ENCODE data around the gene TULP1. TPM values are rescaled to one million over a fixed set of nuclear protein-coding genes. Genes with fewer than 3 reads are reported as not detected.

Gene TULP1
- not detected in 2 replicates for total RNA-seq

GRCh38 chr6:35512740-35513139, at the start of gene TULP1:
TSS of gene TULP1 (minus strand) at chr6:35512896. CDS start at chr6:35512858, 38 bp downstream.
- Mint-ChIP-seq H3K36me3 (ENCODE audit: low read depth) (no peaks in the 10 kb centered on the region), H3K4me3 (no peak within 1 kb of the TSS), H3K27me3 (ENCODE audit: insufficient read depth) (peaks cover 36% of the 10 kb centered on the region)

GRCh38 chr6:35562060-35562459, 49.4 kb upstream of the TULP1 start:
- peaks cover 8% of the 10 kb centered on the region for H3K27me3 Mint-ChIP-seq (ENCODE audit: insufficient read depth)
- no peak overlapping the region for H3K4me3 Mint-ChIP-seq
- no peak overlapping the region for H3K27ac Mint-ChIP-seq
- intact Hi-C loops (cut with micrococcal nuclease) = no loop called here
- H3K36me3 Mint-ChIP-seq (ENCODE audit: low read depth) = no peaks in the 10 kb centered on the region
- no peak for DNase-seq (ENCODE audit: low spot score)
- H3K4me1 Mint-ChIP-seq (ENCODE audit: low read depth) = no peaks in the 10 kb centered on the region
- no peaks in the 10 kb centered on the region for H3K9me3 Mint-ChIP-seq

More at GRCh38 chr6:35512740-35513139, at the start of gene TULP1:
- DNase-seq (ENCODE audit: low spot score) = no peak
- Mint-ChIP-seq H3K4me1 (ENCODE audit: low read depth) (no peaks in the 10 kb centered on the region), H3K9me3 (no peaks in the 10 kb centered on the region), H3K27ac (no peak within 1 kb of the TSS)
- intact Hi-C loops (cut with micrococcal nuclease) = no loop called here

GRCh38 chr6:35561113-35561512, 48.4 kb upstream of the TULP1 start:
- Mint-ChIP-seq H3K27ac (no peak overlapping the region), H3K9me3 (no peaks in the 10 kb centered on the region), H3K4me3 (no peak overlapping the region), H3K36me3 (ENCODE audit: low read depth) (no peaks in the 10 kb centered on the region), H3K4me1 (ENCODE audit: low read depth) (no peaks in the 10 kb centered on the region), H3K27me3 (ENCODE audit: insufficient read depth) (peaks cover 8% of the 10 kb centered on the region)
- intact Hi-C loops (cut with micrococcal nuclease) = no loop called here
- no peak for DNase-seq (ENCODE audit: low spot score)

DNA sequence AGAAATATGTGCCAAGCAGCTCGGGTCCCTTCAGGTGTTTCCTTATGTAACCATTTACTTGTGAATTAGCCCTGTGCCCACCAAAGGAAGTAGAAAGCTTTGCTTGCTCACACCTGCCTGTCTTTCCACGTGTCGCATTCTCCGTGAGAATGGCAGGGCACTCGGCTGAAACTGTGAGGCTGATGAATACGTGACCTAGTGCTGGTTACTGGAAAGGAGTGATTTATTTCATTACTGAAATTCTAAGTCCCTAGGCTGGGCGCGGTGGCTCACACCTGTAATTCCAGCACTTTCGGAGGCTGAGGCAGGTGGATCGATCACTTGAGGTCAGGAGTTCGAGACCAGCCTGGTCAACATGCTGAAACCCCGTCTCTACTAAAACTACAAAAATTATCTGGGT, 45.9 kb upstream of the TULP1 start:
- H3K4me1 Mint-ChIP-seq (ENCODE audit: low read depth) = no peaks in the 10 kb centered on the region
- no peaks in the 10 kb centered on the region for H3K9me3 Mint-ChIP-seq
- H3K4me3 Mint-ChIP-seq = no peak overlapping the region
- no peak for DNase-seq (ENCODE audit: low spot score)
- intact Hi-C loops (cut with micrococcal nuclease) = no loop called here
- peaks cover 7% of the 10 kb centered on the region for H3K27me3 Mint-ChIP-seq (ENCODE audit: insufficient read depth)
- no peak overlapping the region for H3K27ac Mint-ChIP-seq
- no peaks in the 10 kb centered on the region for H3K36me3 Mint-ChIP-seq (ENCODE audit: low read depth)

DNA sequence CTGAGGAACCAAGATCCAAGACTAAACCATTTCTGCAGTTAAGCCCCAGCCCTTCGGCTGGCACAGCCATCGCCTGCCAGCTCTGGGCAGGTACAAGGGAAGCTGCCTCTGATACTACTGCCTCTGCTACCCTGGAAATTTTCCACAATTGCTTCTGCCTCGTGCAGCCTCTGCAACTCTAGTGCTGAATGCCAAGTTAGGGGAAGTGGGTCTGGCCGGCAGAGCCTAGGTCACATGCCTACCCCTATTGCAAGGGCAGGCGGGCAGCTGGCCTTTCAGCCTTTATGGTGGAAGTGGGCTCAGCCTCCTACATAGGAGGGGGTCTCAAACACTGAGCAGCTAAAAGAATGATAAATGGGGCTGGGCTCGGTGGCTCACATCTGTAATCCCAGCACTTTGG, 44.5 kb upstream of the TULP1 start:
- Mint-ChIP-seq H3K4me3 (no peak overlapping the region), H3K27ac (no peak overlapping the region), H3K4me1 (ENCODE audit: low read depth) (no peaks in the 10 kb centered on the region)

DNA sequence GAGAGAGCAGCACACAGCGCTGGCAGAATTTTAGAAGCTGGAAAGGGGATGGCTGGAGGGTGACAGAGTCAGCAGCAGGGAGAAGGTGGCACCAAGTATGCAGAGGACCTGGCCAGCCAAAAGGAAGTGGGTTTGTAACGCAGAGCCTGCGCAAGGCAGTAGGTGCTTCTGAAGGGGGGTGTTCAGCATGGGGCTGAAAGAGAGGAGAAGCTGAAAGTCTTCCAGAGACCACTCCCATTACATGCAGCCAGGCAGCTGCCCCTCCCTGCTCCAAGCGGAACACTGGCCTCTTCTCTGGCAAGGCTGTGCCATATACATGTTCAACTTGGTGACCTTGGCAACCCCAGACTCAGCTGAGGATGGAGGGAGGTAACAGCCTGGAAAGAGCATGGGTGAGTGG, 42.1 kb upstream of the TULP1 start:
- H3K27me3 Mint-ChIP-seq (ENCODE audit: insufficient read depth) = peaks cover 14% of the 10 kb centered on the region
- intact Hi-C loops (cut with micrococcal nuclease) = loop anchor here (5.0 kb wide), 1 partner anchor 213 kb away; the partner anchor contains the start of gene PPARD
- H3K4me1 Mint-ChIP-seq (ENCODE audit: low read depth) = no peaks in the 10 kb centered on the region
- no peak for DNase-seq (ENCODE audit: low spot score)
- H3K27ac Mint-ChIP-seq = no peak overlapping the region
- H3K9me3 Mint-ChIP-seq = peaks cover 9% of the 10 kb centered on the region
- peaks cover 3% of the 10 kb centered on the region for H3K36me3 Mint-ChIP-seq (ENCODE audit: low read depth)
- H3K4me3 Mint-ChIP-seq = no peak overlapping the region

More for the DNA sequence above, 44.5 kb upstream of the TULP1 start:
- Mint-ChIP-seq H3K9me3 (no peaks in the 10 kb centered on the region), H3K27me3 (ENCODE audit: insufficient read depth) (peaks cover 7% of the 10 kb centered on the region), H3K36me3 (ENCODE audit: low read depth) (no peaks in the 10 kb centered on the region)
- intact Hi-C loops (cut with micrococcal nuclease) = no loop called here
- DNase-seq (ENCODE audit: low spot score) = no peak

- Mint-ChIP-seq H3K27ac (no peak overlapping the region), H3K9me3 (peaks cover 12% of the 10 kb centered on the region), H3K4me3 (no peak overlapping the region), H3K36me3 (ENCODE audit: low read depth) (peaks cover 3% of the 10 kb centered on the region), H3K4me1 (ENCODE audit: low read depth) (no peaks in the 10 kb centered on the region), H3K27me3 (ENCODE audit: insufficient read depth) (peaks cover 14% of the 10 kb centered on the region)
- no peak for DNase-seq (ENCODE audit: low spot score)
- intact Hi-C loops (cut with micrococcal nuclease) = loop anchor here (2.0 to 5.0 kb wide), 2 partner anchors 85 to 211 kb away; partner anchors contain the start of genes PPARD and RPL10A
Measured at GRCh38 chr6:35553315-35553714, 40.6 kb upstream of the TULP1 start.

GRCh38 chr6:35552285-35552917, 39.7 kb upstream of the TULP1 start:
- H3K36me3 Mint-ChIP-seq (ENCODE audit: low read depth) = peaks cover 3% of the 10 kb centered on the region
- peak; percentile 40 for DNase-seq (ENCODE audit: low spot score)
- no peaks in the 10 kb centered on the region for H3K4me1 Mint-ChIP-seq (ENCODE audit: low read depth)
- H3K27me3 Mint-ChIP-seq (ENCODE audit: insufficient read depth) = peaks cover 14% of the 10 kb centered on the region
- H3K4me3 Mint-ChIP-seq = no peak overlapping the region
- peaks cover 12% of the 10 kb centered on the region for H3K9me3 Mint-ChIP-seq
- no peak overlapping the region for H3K27ac Mint-ChIP-seq
- intact Hi-C loops (cut with micrococcal nuclease) = loop anchor here (1.0 to 5.0 kb wide), 3 partner anchors 29 to 210 kb away; partner anchors contain the start of genes PPARD and RPL10A

DNA sequence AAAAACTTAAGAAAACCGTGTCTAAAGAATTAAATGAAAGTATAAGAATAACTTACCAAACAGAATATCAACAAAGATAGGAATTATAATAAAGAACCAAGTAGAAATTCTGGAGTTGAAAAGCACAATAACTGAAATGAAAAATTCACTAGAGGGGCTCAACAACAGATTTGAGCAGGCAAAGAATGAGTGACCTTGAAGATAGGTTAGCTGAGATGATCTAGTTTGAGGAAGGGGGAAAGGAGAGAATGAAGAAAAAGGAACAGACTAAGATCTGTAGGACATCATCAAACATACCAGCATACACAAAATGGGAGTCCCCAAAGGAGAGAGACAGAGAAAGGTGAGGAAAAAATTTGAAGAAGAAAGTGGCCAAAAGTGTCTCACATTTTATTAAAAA, 37.7 kb upstream of the TULP1 start:
- peaks cover 14% of the 10 kb centered on the region for H3K27me3 Mint-ChIP-seq (ENCODE audit: insufficient read depth)
- H3K36me3 Mint-ChIP-seq (ENCODE audit: low read depth) = peaks cover 3% of the 10 kb centered on the region
- intact Hi-C loops (cut with micrococcal nuclease) = loop anchor here (5.0 kb wide), 1 partner anchor 208 kb away; the partner anchor contains the start of gene PPARD
- peaks cover 12% of the 10 kb centered on the region for H3K9me3 Mint-ChIP-seq
- H3K27ac Mint-ChIP-seq = no peak overlapping the region
- DNase-seq (ENCODE audit: low spot score) = no peak
- H3K4me3 Mint-ChIP-seq = no peak overlapping the region
- no peaks in the 10 kb centered on the region for H3K4me1 Mint-ChIP-seq (ENCODE audit: low read depth)

- Mint-ChIP-seq H3K36me3 (ENCODE audit: low read depth) (peaks cover 3% of the 10 kb centered on the region), H3K27ac (no peak overlapping the region), H3K4me3 (no peak overlapping the region), H3K27me3 (ENCODE audit: insufficient read depth) (peaks cover 9% of the 10 kb centered on the region), H3K9me3 (peaks cover 12% of the 10 kb centered on the region), H3K4me1 (ENCODE audit: low read depth) (no peaks in the 10 kb centered on the region)
- intact Hi-C loops (cut with micrococcal nuclease) = no loop called here
- no peak for DNase-seq (ENCODE audit: low spot score)
Measured at GRCh38 chr6:35547676-35548075, 35.0 kb upstream of the TULP1 start.

DNA sequence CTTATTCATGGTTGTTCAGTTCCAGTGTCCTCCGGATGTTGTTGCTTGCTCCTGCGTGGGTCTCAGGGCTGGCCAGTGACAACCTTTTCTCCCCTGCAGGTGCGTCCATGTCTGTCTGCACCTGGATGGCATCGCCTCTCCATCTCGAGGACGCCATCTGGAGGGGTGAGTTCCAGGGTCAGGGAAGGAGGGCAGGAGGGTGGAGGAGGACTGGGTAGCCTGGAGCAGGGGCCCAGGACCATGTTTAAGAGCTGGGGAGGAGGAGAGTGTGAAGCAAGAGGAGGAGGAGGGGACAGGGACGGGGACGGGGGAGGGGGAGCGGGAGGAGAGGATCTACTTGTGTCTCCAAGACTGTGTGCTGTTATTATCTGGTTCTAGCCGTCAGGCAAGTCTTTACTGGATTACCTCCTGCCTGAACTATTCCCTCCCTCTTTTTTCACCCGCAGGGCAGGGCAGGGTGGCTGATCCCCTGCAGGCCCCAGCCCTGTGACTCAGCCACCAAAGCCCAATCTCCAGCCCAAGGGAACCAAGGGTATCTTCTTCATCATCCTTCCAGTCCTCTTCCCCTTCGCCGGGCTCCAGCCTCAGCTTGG, 32.2 kb upstream of the TULP1 start:
- Mint-ChIP-seq H3K27ac (no peak overlapping the region), H3K4me3 (no peak overlapping the region), H3K9me3 (peaks cover 4% of the 10 kb centered on the region), H3K4me1 (ENCODE audit: low read depth) (no peaks in the 10 kb centered on the region), H3K36me3 (ENCODE audit: low read depth) (no peaks in the 10 kb centered on the region), H3K27me3 (ENCODE audit: insufficient read depth) (peaks cover 2% of the 10 kb centered on the region)
- DNase-seq (ENCODE audit: low spot score) = no peak
- intact Hi-C loops (cut with micrococcal nuclease) = no loop called here

DNA sequence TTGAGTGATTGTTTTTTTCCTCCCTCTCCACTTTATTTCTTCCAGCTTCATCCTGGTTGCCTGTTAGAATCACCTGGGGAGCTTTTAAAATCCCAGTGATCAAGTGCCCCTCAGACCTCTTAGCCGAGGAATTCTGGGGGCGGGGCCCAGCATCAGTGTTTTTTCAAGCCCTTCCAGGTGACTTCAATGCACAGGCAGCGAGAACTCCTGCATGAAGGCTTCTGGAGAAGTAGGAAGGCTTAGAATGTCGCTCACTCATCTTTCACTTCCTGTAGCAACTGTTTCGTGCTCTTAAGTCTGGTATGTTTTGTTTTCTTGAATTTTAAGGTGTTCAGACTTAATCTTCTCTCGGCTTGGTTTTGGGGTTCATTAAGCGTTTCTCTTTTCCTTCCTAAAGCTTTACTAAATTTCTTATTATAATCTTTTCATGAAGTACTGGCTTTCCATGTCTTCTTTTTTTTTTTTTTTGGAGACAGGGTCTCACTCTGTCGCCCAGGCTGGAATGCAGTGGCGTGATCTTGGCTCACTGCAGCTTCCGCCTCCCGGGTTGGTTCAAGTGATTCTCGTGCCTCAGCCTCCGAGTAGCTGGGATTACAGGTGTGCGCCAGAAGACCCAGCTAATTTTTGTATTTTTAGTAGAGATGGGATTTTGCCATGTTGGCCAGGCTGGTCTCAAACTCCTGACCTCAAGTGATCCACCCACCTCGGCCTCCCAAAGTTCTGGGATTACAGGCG, 30.9 kb upstream of the TULP1 start:
- no peaks in the 10 kb centered on the region for H3K9me3 Mint-ChIP-seq
- no peaks in the 10 kb centered on the region for H3K4me1 Mint-ChIP-seq (ENCODE audit: low read depth)
- H3K36me3 Mint-ChIP-seq (ENCODE audit: low read depth) = no peaks in the 10 kb centered on the region
- H3K4me3 Mint-ChIP-seq = no peak overlapping the region
- peaks cover 2% of the 10 kb centered on the region for H3K27me3 Mint-ChIP-seq (ENCODE audit: insufficient read depth)
- no peak for DNase-seq (ENCODE audit: low spot score)
- H3K27ac Mint-ChIP-seq = no peak overlapping the region
- intact Hi-C loops (cut with micrococcal nuclease) = no loop called here

DNA sequence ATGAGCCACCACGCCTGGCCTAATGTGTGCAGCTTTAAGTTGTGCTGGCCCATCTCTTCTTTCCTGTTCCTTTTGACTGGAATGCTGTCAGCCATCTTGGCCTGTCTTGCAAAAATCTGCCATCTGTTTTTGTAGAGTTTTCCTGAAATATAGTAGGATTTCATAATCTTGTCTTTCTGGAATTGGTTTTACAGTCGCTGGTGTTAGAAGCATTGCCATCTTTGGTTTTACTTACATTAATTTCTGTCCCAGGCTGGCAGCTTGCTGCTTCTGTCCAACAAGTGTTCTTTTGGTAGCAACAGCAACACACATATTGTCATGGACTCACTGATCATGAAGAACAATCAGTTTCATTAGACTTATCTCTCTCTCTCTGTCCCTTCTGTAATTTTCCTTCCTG, 29.1 kb upstream of the TULP1 start:
- intact Hi-C loops (cut with micrococcal nuclease) = no loop called here
- peaks cover 6% of the 10 kb centered on the region for H3K27me3 Mint-ChIP-seq (ENCODE audit: insufficient read depth)
- no peaks in the 10 kb centered on the region for H3K36me3 Mint-ChIP-seq (ENCODE audit: low read depth)
- H3K4me1 Mint-ChIP-seq (ENCODE audit: low read depth) = no peaks in the 10 kb centered on the region
- no peak for DNase-seq (ENCODE audit: low spot score)
- no peak overlapping the region for H3K4me3 Mint-ChIP-seq
- no peaks in the 10 kb centered on the region for H3K9me3 Mint-ChIP-seq
- no peak overlapping the region for H3K27ac Mint-ChIP-seq

Data from activated T-helper 1 cell treated with anti-CD3 and anti-CD28 coated beads, Interleukin-12 subunit alpha, Interleukin-12 subunit beta, Interleukin-2, Interleukin-4 antibody, amounts not matched to agents 30 ng/mL and 10 ng/mL and 1 ng/mL, durations not matched to agents 14 hours and 24 hours and 36 hours (primary cell).